ENCODE results near the gene ZNF205. TPM values are rescaled to one million over a fixed set of nuclear protein-coding genes. Genes with fewer than 3 reads are reported as not detected.

Gene ZNF205
- total and polyA plus RNA-seq, 2 of the 13 experiments (the other 11 are each of a cell fraction or from before 2014, with no cell fraction given), result 5.8 to 10.2 TPM

DNA sequence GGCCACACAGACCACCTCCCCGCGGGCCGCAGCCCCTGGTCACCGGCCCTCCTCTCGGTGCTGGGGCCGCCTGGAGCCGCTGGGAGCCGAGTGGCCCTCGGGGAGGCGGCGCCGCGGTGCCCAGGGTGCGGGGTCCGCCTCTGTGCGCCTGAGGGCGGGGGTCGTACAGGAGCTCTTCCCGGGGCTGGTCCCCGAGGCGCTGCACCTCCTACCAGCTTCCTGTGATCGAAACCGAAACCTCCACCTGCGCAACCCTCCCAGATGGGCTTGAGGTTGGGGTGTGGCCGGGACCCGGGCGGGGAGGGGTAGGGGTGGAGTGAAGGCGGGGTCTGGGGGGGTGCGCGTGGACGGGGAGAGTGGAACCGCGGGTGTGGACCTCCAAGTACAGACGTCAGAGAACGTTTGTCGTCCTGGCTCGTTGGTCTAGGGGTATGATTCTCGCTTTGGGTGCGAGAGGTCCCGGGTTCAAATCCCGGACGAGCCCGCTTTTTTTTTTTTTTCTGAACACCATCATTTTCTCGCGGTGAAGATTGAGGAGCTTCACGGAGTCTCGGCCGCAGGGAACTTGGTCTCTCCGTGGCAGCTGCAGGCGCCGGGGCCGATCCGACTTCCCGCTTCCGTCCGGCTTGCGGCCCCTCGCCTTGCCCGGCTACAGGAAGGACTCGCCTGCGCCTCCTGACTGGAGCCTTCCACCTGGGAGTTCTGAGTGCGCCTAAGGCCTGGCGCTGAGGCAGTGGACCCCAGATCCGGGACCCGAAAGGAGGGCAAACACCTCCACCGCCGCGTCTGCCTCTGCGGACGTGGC, 46.3 kb downstream of the ZNF205 start (continued):
- TF ChIP-seq, protein P1, sequence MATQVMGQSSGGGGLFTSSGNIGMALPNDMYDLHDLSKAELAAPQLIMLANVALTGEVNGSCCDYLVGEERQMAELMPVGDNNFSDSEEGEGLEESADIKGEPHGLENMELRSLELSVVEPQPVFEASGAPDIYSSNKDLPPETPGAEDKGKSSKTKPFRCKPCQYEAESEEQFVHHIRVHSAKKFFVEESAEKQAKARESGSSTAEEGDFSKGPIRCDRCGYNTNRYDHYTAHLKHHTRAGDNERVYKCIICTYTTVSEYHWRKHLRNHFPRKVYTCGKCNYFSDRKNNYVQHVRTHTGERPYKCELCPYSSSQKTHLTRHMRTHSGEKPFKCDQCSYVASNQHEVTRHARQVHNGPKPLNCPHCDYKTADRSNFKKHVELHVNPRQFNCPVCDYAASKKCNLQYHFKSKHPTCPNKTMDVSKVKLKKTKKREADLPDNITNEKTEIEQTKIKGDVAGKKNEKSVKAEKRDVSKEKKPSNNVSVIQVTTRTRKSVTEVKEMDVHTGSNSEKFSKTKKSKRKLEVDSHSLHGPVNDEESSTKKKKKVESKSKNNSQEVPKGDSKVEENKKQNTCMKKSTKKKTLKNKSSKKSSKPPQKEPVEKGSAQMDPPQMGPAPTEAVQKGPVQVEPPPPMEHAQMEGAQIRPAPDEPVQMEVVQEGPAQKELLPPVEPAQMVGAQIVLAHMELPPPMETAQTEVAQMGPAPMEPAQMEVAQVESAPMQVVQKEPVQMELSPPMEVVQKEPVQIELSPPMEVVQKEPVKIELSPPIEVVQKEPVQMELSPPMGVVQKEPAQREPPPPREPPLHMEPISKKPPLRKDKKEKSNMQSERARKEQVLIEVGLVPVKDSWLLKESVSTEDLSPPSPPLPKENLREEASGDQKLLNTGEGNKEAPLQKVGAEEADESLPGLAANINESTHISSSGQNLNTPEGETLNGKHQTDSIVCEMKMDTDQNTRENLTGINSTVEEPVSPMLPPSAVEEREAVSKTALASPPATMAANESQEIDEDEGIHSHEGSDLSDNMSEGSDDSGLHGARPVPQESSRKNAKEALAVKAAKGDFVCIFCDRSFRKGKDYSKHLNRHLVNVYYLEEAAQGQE (IDR thresholded peaks at IDR 0.05; ENCODE audit: borderline replicate concordance in 1 of 2, low read depth in 1 of 2, low read length in 2 of 2), result no peak
- TF ChIP-seq TCF7 (IDR thresholded peaks at IDR 0.05; ENCODE audit: low read depth), result no peak
- peak; percentile 53; the same call in 1 of the 2 replicates for TF ChIP-seq KAT8 (CRISPR knock-in tag; IDR thresholded peaks at IDR 0.05)
- TF ChIP-seq ZNF326 (CRISPR knock-in tag; IDR thresholded peaks at IDR 0.05; ENCODE audit: borderline replicate concordance), result no peak
- no peak for TF ChIP-seq ZNF572 (CRISPR knock-in tag; IDR thresholded peaks at IDR 0.05)
- TF ChIP-seq TEAD3 (CRISPR knock-in tag; optimal IDR thresholded peaks at IDR 0.05; ENCODE audit: borderline replicate concordance), result peak; percentile 26
- 0 out of 2 replicates have a peak, but pooled peaks have one; percentile 86 for TF ChIP-seq TBP (CRISPR knock-in tag; IDR thresholded peaks at IDR 0.05)
- no peak for TF ChIP-seq ZNF672 (CRISPR knock-in tag; IDR thresholded peaks at IDR 0.05)
- TF ChIP-seq HOXA5 (CRISPR knock-in tag; IDR thresholded peaks at IDR 0.05), result peak; percentile 12; the same call in 1 of the 2 replicates
- no peak for TF ChIP-seq HOXA7 (CRISPR knock-in tag; IDR thresholded peaks at IDR 0.05)
- TF ChIP-seq TAF1 (CRISPR knock-in tag; IDR thresholded peaks at IDR 0.05), result peak; percentile 56
- no peak for TF ChIP-seq ZNF891 (CRISPR knock-in tag; IDR thresholded peaks at IDR 0.05)
- TF ChIP-seq, protein P2, sequence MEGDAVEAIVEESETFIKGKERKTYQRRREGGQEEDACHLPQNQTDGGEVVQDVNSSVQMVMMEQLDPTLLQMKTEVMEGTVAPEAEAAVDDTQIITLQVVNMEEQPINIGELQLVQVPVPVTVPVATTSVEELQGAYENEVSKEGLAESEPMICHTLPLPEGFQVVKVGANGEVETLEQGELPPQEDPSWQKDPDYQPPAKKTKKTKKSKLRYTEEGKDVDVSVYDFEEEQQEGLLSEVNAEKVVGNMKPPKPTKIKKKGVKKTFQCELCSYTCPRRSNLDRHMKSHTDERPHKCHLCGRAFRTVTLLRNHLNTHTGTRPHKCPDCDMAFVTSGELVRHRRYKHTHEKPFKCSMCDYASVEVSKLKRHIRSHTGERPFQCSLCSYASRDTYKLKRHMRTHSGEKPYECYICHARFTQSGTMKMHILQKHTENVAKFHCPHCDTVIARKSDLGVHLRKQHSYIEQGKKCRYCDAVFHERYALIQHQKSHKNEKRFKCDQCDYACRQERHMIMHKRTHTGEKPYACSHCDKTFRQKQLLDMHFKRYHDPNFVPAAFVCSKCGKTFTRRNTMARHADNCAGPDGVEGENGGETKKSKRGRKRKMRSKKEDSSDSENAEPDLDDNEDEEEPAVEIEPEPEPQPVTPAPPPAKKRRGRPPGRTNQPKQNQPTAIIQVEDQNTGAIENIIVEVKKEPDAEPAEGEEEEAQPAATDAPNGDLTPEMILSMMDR (CRISPR knock-in tag; IDR thresholded peaks at IDR 0.05), result 0 out of 2 replicates have a peak, but pooled peaks have one; percentile 15
- no peak for TF ChIP-seq EED (CRISPR knock-in tag; IDR thresholded peaks at IDR 0.05)
- TF ChIP-seq, protein P3, sequence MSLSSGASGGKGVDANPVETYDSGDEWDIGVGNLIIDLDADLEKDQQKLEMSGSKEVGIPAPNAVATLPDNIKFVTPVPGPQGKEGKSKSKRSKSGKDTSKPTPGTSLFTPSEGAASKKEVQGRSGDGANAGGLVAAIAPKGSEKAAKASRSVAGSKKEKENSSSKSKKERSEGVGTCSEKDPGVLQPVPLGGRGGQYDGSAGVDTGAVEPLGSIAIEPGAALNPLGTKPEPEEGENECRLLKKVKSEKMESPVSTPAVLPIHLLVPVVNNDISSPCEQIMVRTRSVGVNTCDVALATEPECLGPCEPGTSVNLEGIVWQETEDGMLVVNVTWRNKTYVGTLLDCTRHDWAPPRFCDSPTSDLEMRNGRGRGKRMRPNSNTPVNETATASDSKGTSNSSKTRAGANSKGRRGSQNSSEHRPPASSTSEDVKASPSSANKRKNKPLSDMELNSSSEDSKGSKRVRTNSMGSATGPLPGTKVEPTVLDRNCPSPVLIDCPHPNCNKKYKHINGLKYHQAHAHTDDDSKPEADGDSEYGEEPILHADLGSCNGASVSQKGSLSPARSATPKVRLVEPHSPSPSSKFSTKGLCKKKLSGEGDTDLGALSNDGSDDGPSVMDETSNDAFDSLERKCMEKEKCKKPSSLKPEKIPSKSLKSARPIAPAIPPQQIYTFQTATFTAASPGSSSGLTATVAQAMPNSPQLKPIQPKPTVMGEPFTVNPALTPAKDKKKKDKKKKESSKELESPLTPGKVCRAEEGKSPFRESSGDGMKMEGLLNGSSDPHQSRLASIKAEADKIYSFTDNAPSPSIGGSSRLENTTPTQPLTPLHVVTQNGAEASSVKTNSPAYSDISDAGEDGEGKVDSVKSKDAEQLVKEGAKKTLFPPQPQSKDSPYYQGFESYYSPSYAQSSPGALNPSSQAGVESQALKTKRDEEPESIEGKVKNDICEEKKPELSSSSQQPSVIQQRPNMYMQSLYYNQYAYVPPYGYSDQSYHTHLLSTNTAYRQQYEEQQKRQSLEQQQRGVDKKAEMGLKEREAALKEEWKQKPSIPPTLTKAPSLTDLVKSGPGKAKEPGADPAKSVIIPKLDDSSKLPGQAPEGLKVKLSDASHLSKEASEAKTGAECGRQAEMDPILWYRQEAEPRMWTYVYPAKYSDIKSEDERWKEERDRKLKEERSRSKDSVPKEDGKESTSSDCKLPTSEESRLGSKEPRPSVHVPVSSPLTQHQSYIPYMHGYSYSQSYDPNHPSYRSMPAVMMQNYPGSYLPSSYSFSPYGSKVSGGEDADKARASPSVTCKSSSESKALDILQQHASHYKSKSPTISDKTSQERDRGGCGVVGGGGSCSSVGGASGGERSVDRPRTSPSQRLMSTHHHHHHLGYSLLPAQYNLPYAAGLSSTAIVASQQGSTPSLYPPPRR (CRISPR knock-in tag; IDR thresholded peaks at IDR 0.05; ENCODE audit: borderline replicate concordance), result 0 out of 2 replicates have a peak, but pooled peaks have one; percentile 17
- no peak for TF ChIP-seq PHF20 (CRISPR knock-in tag; IDR thresholded peaks at IDR 0.05)
- TF ChIP-seq SRF (IDR thresholded peaks at IDR 0.05; ENCODE audit: low read depth, low read length), result no peak
- TF ChIP-seq, protein P4, sequence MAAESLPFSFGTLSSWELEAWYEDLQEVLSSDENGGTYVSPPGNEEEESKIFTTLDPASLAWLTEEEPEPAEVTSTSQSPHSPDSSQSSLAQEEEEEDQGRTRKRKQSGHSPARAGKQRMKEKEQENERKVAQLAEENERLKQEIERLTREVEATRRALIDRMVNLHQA (CRISPR knock-in tag; IDR thresholded peaks at IDR 0.05), result no peak
- peak; percentile 64 for TF ChIP-seq ZMAT3 (CRISPR knock-in tag; conservative IDR thresholded peaks at IDR 0.05)
- no peak for TF ChIP-seq RORA (CRISPR knock-in tag; IDR thresholded peaks at IDR 0.05)

All from HepG2 (cell line).